ENCODE data around the gene AKAP6.

The AKAP6 gene

DNA sequence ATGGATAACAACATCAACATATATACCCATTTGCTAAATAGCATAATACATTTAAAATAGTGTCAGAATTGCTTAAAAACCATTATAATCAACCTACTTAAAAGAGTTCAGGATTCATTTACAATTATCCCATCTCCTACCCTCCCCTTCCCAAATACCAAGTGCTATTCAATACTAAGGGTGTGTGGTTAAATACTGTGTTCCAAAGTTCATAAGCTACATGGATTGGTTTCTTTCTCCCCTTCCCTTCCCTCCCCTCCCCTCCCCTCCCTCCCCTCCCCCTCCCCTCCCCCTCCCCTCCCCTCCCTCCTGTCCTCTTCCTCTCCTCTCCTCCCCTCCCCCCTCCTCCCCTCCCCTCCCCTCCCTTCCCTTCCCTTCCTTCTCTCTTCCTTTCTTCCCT is 512.6 kb downstream of the AKAP6 start:
- no peaks in the 10 kb centered on the region for H3K9me3 ChIP-seq (ENCODE audit: control insufficient read depth, insufficient read depth, low read length)
- no peak overlapping the region for H3K4me3 ChIP-seq (ENCODE audit: low read length)
- no peak for DNase-seq (ENCODE audit: low read depth, low spot score)
- H3K4me1 ChIP-seq (ENCODE audit: control insufficient read depth, insufficient read depth, low read length) = no peaks in the 10 kb centered on the region
- no peaks in the 10 kb centered on the region for H3K27me3 ChIP-seq (ENCODE audit: control insufficient read depth, insufficient read depth, low read length)
- H3K36me3 ChIP-seq (ENCODE audit: control insufficient read depth, insufficient read depth, low read length) = no peaks in the 10 kb centered on the region
- no peak overlapping the region for H3K27ac ChIP-seq (ENCODE audit: low read length)

DNA sequence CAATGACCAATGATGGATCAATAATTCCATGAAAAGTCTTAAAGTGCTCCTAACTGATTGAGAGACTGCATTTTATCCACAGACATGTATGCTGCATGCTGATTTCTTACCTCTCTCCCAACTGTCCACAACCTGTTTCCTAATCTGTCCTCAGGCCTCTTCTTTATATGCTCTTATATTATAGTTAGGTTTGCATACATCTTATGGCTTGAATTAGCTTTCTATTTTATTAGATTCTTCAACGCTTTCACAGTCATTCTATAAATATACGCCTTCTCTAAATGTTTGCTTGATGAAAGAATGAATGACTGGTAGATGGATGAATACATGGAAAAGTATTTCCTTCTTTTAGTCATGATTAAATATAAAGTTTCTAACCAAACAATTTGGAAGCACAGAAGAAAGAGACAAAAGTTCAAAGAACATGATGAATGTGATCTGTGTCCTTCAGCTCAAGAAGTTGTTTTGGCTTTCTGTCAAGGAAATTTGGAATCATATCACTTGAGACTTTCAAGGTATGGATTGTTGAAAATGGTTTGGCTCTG is 517.8 kb downstream of the AKAP6 start:
- no peaks in the 10 kb centered on the region for H3K27me3 ChIP-seq (ENCODE audit: control insufficient read depth, insufficient read depth, low read length)
- no peak for DNase-seq (ENCODE audit: low read depth, low spot score)
- H3K36me3 ChIP-seq (ENCODE audit: control insufficient read depth, insufficient read depth, low read length) = no peaks in the 10 kb centered on the region
- H3K4me1 ChIP-seq (ENCODE audit: control insufficient read depth, insufficient read depth, low read length) = no peaks in the 10 kb centered on the region
- H3K9me3 ChIP-seq (ENCODE audit: control insufficient read depth, insufficient read depth, low read length) = no peaks in the 10 kb centered on the region
- no peak overlapping the region for H3K4me3 ChIP-seq (ENCODE audit: low read length)
- WGBS (ENCODE audit: insufficient coverage, insufficient read length) = no CpG with 5 or more reads among the region's 2 CpGs
- no peak overlapping the region for H3K27ac ChIP-seq (ENCODE audit: low read length)

- H3K4me1 ChIP-seq (ENCODE audit: control insufficient read depth, insufficient read depth, low read length) = no peaks in the 10 kb centered on the region
- no peaks in the 10 kb centered on the region for H3K36me3 ChIP-seq (ENCODE audit: control insufficient read depth, insufficient read depth, low read length)
- H3K27me3 ChIP-seq (ENCODE audit: control insufficient read depth, insufficient read depth, low read length) = no peaks in the 10 kb centered on the region
- WGBS (ENCODE audit: insufficient coverage, insufficient read length) = no CpG with 5 or more reads among the region's 4 CpGs
- no peak overlapping the region for H3K4me3 ChIP-seq (ENCODE audit: low read length)
- H3K9me3 ChIP-seq (ENCODE audit: control insufficient read depth, insufficient read depth, low read length) = no peaks in the 10 kb centered on the region
- H3K27ac ChIP-seq (ENCODE audit: low read length) = no peak overlapping the region
- DNase-seq (ENCODE audit: low read depth, low spot score) = no peak
Measured at GRCh38 chr14:32847867-32848266, 518.8 kb downstream of the AKAP6 start.

DNA sequence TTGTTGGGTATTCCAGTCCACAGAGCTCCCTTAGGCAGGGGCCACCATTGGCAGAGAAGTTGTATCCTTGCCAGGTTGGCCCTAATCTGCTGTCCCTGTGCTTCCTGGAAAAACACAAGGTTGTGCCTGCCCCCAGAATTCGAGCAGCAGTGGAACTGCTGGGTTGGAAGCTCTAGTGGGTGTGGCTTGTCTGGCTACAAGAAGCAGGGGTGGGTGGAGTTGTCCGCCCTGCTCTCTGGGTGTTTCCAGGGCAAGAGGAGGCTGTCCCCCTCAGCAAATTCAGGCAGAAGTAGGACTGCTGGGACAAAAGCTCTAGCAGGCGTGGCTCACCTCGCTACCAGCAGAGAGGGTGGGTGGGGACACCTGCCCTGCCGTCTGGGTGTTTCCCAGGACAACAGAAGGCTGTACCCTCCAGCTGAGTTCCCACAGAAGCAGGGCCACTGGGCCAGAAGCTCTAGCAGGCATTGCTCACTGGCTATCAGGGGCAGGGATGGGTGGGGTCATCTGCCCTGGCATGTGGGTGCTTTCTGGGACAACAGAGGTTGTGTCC is 536.8 kb downstream of the AKAP6 start:
- WGBS (ENCODE audit: insufficient coverage, insufficient read length) = no CpG with 5 or more reads among the region's 5 CpGs
- H3K4me3 ChIP-seq (ENCODE audit: low read length) = no peak overlapping the region
- DNase-seq (ENCODE audit: low read depth, low spot score) = no peak

DNA sequence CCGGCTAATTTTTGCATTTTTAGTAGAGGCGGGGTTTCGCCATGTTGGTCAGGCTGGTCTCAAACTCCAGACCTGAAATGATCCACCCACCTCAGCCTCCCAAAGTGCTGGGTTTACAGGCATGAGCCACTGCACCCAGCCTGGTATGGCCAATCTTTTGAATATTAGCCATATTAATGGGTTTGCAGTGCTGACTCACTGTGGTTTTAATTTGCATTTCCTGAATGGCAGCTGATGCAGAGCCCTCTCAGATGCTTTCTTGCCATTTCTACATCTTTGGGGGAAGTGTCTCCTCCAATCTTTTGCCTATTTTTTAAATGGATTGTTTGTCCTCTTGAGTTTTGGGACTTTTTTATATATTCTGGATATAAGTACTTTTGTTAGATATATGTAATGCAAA is 554.1 kb downstream of the AKAP6 start:
- Histone ChIP-seq H3K27me3 (ENCODE audit: control insufficient read depth, insufficient read depth, low read length) (no peaks in the 10 kb centered on the region), H3K36me3 (ENCODE audit: control insufficient read depth, insufficient read depth, low read length) (no peaks in the 10 kb centered on the region), H3K4me1 (ENCODE audit: control insufficient read depth, insufficient read depth, low read length) (no peaks in the 10 kb centered on the region), H3K27ac (ENCODE audit: low read length) (no peak overlapping the region), H3K4me3 (ENCODE audit: low read length) (no peak overlapping the region), H3K9me3 (ENCODE audit: control insufficient read depth, insufficient read depth, low read length) (no peaks in the 10 kb centered on the region)
- no CpG with 5 or more reads among the region's 3 CpGs for WGBS (ENCODE audit: insufficient coverage, insufficient read length)
- no peak for DNase-seq (ENCODE audit: low read depth, low spot score)

More for the DNA sequence above, 536.8 kb downstream of the AKAP6 start:
- Histone ChIP-seq H3K36me3 (ENCODE audit: control insufficient read depth, insufficient read depth, low read length) (no peaks in the 10 kb centered on the region), H3K4me1 (ENCODE audit: control insufficient read depth, insufficient read depth, low read length) (no peaks in the 10 kb centered on the region), H3K27me3 (ENCODE audit: control insufficient read depth, insufficient read depth, low read length) (no peaks in the 10 kb centered on the region), H3K27ac (ENCODE audit: low read length) (no peak overlapping the region), H3K9me3 (ENCODE audit: control insufficient read depth, insufficient read depth, low read length) (no peaks in the 10 kb centered on the region)
